Right lobe of liver (tissue), 4 donors: Measurements from ENCODE around the gene SDK1.

Experiments
- POLR2A ChIP-seq: fragments of 450-650 bp; IDR thresholded peaks from one replicate; pipeline ENCODE4 v1.6.1; 2017; ENCODE audit warnings: antibody characterized with exemption, mild to moderate bottlenecking
- TF ChIP-seq, protein P1 (sequence below), 4 donors: fragments of 200-600 bp in 3 of 4; fragments of 450-650 bp in 1 of 4; IDR thresholded peaks; one replicate each; pipeline versions ENCODE4 v1.5.1 to v1.8.0; 2016 to 2022; ENCODE audit warnings: antibody characterized with exemption in 4 of 4, mild to moderate bottlenecking in 2 of 4
- donor health status: DM: no; HTN: no; CAD: no.
- donor health status: DM: no; HTN: no; CAD: no.
- donor health status: DM: no; HTN: yes; CAD: no.

DNA sequence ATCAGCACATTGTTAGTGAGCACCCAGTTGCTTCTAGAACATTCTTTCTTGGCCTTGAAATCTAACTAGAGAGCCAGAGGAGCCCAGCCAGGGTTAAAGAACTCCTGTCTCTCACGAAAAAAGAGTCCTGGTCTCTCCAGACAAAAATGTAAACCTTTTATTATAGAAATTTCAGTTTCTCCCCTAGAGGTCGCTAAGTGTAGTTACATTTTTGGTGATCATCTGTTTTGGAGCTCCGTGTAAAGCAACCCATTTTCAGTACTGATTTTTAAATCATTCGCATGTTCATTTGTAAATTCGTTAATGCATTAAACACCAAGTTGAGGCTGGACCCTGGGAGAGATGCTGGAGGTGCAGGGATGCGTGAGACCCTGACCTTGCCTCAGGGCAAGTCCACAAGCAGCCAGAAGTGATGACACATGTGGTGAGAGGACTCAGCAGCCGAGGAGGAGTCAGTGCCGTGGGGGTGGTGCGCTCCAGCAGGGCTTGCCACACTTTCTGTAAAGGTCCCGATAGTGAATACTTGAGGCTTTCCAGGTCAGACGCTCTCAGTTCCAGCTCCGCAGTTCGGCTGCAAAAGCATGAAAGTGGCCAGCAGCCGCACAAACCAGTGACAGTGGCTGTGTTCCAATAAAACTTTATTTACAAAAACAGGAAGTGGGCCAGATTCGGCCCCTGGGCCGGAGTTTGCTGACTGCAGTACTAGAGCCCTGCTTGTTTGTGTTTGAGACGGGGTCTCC is 802.5 kb downstream of the SDK1 start:
- TF ChIP-seq POLR2A, result no peak
- TF ChIP-seq, protein P1, sequence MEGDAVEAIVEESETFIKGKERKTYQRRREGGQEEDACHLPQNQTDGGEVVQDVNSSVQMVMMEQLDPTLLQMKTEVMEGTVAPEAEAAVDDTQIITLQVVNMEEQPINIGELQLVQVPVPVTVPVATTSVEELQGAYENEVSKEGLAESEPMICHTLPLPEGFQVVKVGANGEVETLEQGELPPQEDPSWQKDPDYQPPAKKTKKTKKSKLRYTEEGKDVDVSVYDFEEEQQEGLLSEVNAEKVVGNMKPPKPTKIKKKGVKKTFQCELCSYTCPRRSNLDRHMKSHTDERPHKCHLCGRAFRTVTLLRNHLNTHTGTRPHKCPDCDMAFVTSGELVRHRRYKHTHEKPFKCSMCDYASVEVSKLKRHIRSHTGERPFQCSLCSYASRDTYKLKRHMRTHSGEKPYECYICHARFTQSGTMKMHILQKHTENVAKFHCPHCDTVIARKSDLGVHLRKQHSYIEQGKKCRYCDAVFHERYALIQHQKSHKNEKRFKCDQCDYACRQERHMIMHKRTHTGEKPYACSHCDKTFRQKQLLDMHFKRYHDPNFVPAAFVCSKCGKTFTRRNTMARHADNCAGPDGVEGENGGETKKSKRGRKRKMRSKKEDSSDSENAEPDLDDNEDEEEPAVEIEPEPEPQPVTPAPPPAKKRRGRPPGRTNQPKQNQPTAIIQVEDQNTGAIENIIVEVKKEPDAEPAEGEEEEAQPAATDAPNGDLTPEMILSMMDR (IDR thresholded peaks at IDR 0.05), result peak in 1 of 4 donors; percentile 11
